Nasal cavity respiratory epithelium epithelial cell of viscerocranial mucosa (primary cell): ENCODE measurements around the gene PTHLH. TPM values are rescaled to one million over a fixed set of nuclear protein-coding genes. Genes with fewer than 3 reads are reported as not detected.

Experiments used
- total RNA-seq: library from RNA; depleted of rRNA; stranded (reverse); fragments of >200 nt; gene quantifications from 2 replicates; pipeline ENCODE4 v1.2.3, GENCODE V29; 2014

Gene PTHLH
- 43.7 and 276 TPM in 2 replicates for total RNA-seq

GRCh38 chr12:27972721-27973120 is at the start of gene PTHLH:
Gene PTHLH (minus strand): TSS chr12:27972733. CDS start chr12:27969494, 3,239 bp downstream.

Other genes with a start within 250 kb of the PTHLH start
- gene KLHL42, start 192.5 kb downstream of the PTHLH start, total RNA-seq: 27.0 and 27.9 TPM in 2 replicates
- gene MANSC4, start 192.5 kb downstream of the PTHLH start, total RNA-seq: not detected in 2 replicates
- gene CCDC91, start 217.7 kb upstream of the PTHLH start, total RNA-seq: 39.0 and 56.1 TPM in 2 replicates